Stimulated activated CD8-positive, alpha-beta memory T cell treated with anti-CD3 and anti-CD28 coated beads, Interleukin-15, amount 100 ng/mL, for 1 hour (primary cell): ENCODE data around the gene SMU1.
"Not testable (repeated sequence)": the region's sequence is repeated elsewhere in the genome, so short reads cannot be mapped to it uniquely, and the experiment has no call there.

ENCODE experiments used
- DNase-seq: peaks from one replicate; pipeline ENCODE4 v3.0.0-alpha.2; 2020; ENCODE audit warnings: low read depth

SMU1 gene

DNA sequence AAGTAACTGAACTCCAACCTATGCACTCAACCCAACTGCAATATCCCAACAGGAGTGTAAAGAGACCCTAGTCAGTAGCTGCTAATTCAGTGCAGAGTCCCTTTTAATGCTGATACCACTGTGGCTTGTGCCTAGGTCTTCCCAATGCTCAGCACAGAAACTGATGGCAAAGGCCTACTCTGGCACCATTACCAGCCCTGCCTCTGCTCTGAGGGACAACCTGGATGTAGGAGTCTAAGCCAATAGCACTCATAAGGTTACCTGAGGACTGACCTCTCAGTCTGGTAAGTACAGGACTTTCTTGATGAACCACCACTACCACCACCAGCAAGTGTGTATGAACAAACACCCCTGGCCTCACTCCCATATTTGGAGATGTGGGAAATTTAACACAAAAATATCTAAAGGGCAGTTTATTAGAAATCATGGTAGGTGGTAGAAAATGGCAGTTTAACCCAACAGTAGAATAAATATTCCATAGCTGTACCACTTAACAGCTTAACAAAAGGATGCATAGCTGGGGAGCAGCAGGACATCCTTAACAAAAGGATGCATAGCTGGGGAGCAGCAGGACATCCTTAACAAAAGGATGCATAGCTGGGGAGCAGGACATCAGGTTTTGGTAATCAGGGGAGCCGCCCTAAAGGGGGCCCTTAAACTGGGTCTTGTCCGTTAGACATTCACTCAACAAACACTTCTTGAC lies 62.4 kb downstream of the SMU1 start:
- no peak for DNase-seq

GRCh38 chr9:33012328-33013069 lies 64.0 kb downstream of the SMU1 start:
- DNase-seq = no peak

- no peak for DNase-seq
These were observed 64.6 kb downstream of the SMU1 start for GRCh38 chr9:33011831-33012230.

DNA sequence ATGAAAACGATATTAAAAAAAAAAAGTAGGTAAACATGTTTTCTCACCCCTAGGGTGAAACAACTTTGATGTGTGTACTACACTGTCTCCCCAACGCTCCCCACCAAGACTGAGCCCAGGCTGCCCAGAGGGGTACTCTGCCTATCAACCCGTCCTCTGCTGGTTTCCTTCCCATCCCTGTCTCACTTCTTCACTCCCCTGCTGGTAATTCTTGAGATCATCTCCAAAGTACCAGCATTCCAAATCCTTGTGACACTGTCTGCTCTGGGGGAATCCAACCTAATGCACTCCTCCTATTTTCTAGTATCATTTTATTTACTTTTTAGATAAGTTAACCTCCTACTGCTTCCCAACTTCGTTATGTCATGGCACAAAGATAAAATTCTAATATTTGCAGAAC lies 68.7 kb downstream of the SMU1 start:
- no peak for DNase-seq

GRCh38 chr9:33005335-33005734 lies 71.1 kb downstream of the SMU1 start:
- not testable (repeated sequence) for DNase-seq

GRCh38 chr9:33000682-33001055 lies 75.8 kb downstream of the SMU1 start:
- DNase-seq = not testable (repeated sequence)

GRCh38 chr9:32992595-32993238 lies 83.8 kb downstream of the SMU1 start:
- DNase-seq = no peak

DNA sequence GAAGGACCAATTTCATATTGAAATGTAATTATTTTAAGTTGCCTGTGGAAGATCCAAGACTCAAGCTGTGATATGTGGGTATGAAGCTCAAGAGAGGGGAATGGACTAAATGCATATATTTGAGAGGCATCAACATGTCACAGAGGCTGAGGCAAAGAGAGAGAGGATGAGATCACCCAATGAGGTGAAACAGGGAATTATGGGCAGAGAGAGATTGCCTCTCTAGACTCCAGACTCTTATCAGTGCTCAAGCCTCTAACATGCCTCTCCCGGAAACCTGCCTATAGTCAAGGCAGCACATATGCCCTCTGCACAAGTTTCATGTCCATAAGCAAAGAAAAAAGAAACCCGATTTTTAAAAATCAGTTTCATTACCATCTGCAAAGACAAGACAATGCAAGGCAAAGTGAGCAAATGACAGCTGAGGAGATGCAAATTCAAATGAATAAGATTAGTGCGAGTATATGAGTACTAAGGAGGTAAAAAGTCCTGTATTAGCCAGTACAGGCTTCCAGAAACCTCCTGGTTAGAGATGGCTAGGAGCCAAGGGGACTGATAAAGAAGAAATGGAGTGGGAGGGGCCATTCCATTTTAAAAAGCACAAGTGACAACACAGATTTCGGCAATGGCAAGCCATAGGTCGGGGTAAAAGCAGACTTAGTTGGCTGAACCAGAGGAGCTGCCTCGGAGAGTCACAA lies 84.4 kb downstream of the SMU1 start:
- DNase-seq = no peak
